ENCODE results near the gene C16orf78. TPM values are rescaled to one million over a fixed set of nuclear protein-coding genes. Genes with fewer than 3 reads are reported as not detected.

C16orf78 gene
- total RNA-seq, 1 experiment from 2014 or later, result not detected

DNA sequence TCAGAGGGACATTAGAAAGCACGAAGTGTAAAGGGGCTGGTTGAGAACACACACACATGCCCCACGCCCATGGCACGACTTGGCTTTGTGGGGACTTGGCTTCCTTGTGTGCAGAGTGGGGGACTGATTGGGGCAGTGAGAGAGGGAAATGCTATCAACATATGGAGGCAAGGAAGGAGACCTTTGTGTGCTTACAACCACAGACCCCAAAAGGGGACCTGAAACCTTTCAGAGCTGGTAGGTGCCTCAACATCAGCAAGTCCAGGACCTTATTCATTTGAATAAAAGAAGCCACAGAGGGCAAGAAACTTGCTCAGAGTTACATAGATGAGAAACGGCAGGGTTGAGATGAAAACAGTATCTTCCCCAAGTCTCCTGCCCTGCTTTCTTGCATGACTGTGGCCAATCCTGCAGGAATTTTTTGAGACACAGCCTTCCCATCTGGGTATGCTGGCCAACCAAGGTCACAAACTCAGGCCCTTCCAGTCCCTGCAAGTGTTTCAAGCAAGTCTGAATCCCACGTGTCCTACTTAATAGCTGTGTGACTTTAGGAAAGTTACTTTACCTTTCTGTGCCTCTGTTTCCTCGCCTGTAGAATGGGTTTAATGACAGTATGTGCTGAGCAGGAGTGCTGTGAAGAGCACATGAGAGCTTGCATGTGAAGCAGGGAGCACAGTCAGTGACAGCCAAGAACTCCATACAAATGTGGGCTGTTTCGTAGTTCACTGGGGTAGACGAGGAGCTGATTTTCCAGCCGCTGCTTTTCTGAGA is 26.2 kb downstream of the C16orf78 start:
- no peaks in the 10 kb centered on the region; the same call in 1 of the 2 replicates for H4K20me1 ChIP-seq (ENCODE audit: insufficient read depth)
- POLR2A ChIA-PET (ENCODE audit: unreplicated experiment), result no interaction called here
- no peak overlapping the region for H3K4me2 ChIP-seq
- no peak overlapping the region for H2AFZ ChIP-seq
- intact Hi-C loops (cut with micrococcal nuclease; ENCODE audit: unreplicated experiment), result no loop called here
- no TSS peak for BruUV-seq (replicated peaks)
- no peak overlapping the region for H3K27ac ChIP-seq
- no peaks in the 10 kb centered on the region for H3K9me3 ChIP-seq (ENCODE audit: insufficient read depth, low read depth)
- H3F3A ChIP-seq (ENCODE audit: insufficient read depth, low read depth), result no peaks in the 10 kb centered on the region
- H3K4me1 ChIP-seq (replicated peaks; ENCODE audit: insufficient read depth), result no peaks in the 10 kb centered on the region
- H3K9me2 ChIP-seq (ENCODE audit: insufficient read depth), result no peaks in the 10 kb centered on the region
- DNase-seq, result no peak
- H3K4me3 ChIP-seq, result no peak overlapping the region
- no peaks in the 10 kb centered on the region for H3K36me3 ChIP-seq (ENCODE audit: low read depth)
- TF ChIP-seq, protein P1, sequence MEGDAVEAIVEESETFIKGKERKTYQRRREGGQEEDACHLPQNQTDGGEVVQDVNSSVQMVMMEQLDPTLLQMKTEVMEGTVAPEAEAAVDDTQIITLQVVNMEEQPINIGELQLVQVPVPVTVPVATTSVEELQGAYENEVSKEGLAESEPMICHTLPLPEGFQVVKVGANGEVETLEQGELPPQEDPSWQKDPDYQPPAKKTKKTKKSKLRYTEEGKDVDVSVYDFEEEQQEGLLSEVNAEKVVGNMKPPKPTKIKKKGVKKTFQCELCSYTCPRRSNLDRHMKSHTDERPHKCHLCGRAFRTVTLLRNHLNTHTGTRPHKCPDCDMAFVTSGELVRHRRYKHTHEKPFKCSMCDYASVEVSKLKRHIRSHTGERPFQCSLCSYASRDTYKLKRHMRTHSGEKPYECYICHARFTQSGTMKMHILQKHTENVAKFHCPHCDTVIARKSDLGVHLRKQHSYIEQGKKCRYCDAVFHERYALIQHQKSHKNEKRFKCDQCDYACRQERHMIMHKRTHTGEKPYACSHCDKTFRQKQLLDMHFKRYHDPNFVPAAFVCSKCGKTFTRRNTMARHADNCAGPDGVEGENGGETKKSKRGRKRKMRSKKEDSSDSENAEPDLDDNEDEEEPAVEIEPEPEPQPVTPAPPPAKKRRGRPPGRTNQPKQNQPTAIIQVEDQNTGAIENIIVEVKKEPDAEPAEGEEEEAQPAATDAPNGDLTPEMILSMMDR (conservative IDR thresholded peaks at IDR 0.05), result no peak
- no peak for TF ChIP-seq EZH2 (IDR thresholded peaks at IDR 0.05; ENCODE audit: low read depth)
- CTCF ChIA-PET, result no interaction called here
- H3K27me3 ChIP-seq (ENCODE audit: insufficient read depth, low read depth), result peaks cover 39% of the 10 kb centered on the region
- H3K79me2 ChIP-seq (ENCODE audit: low read depth), result no peaks in the 10 kb centered on the region

- H3K4me3 ChIP-seq, result no peak overlapping the region
- no peak overlapping the region for H3K4me2 ChIP-seq
- no peaks in the 10 kb centered on the region for H3F3A ChIP-seq (ENCODE audit: insufficient read depth, low read depth)
- no peak overlapping the region for H2AFZ ChIP-seq
- TF ChIP-seq EZH2 (IDR thresholded peaks at IDR 0.05; ENCODE audit: low read depth), result no peak
- TF ChIP-seq, protein P1 (conservative IDR thresholded peaks at IDR 0.05), result no peak
- intact Hi-C loops (cut with micrococcal nuclease; ENCODE audit: unreplicated experiment), result no loop called here
- H3K4me1 ChIP-seq (replicated peaks; ENCODE audit: insufficient read depth), result no peaks in the 10 kb centered on the region
- no TSS peak for BruUV-seq (replicated peaks)
- peaks cover 39% of the 10 kb centered on the region for H3K27me3 ChIP-seq (ENCODE audit: insufficient read depth, low read depth)
- H3K9me3 ChIP-seq (ENCODE audit: insufficient read depth, low read depth), result no peaks in the 10 kb centered on the region
- no peaks in the 10 kb centered on the region for H3K79me2 ChIP-seq (ENCODE audit: low read depth)
- CTCF ChIA-PET, result no interaction called here
- POLR2A ChIA-PET (ENCODE audit: unreplicated experiment), result no interaction called here
- H3K36me3 ChIP-seq (ENCODE audit: low read depth), result no peaks in the 10 kb centered on the region
- H4K20me1 ChIP-seq (ENCODE audit: insufficient read depth), result no peaks in the 10 kb centered on the region; the same call in 1 of the 2 replicates
- H3K9me2 ChIP-seq (ENCODE audit: insufficient read depth), result no peaks in the 10 kb centered on the region
- no peak overlapping the region for H3K27ac ChIP-seq
- no peak for DNase-seq
Measured at GRCh38 chr16:49400611-49401010, 27.0 kb downstream of the C16orf78 start.

DNA sequence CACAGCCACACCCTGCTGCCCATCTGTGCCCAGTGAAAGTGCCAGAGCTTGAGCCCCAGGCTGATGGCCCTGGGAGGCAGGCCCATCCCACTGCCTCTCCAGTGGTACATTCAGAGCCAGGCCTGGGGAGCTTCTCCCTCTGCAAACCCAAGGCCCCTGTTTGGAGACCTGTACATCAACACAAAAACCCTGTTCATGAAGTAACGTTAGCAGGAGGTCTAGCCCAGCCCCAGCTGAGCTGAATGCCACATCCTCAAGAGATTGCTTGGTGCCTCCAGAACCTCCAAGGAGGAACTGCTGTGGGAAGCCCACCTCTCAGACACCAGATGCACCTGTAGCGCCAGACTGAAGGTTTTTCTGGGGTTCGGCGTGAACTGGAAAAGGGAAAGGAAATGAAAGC is 31.5 kb downstream of the C16orf78 start:
- Histone ChIP-seq H3K27me3 (ENCODE audit: insufficient read depth, low read depth) (peaks cover 17% of the 10 kb centered on the region; the same call in 1 of the 2 replicates), H3K9me3 (ENCODE audit: insufficient read depth, low read depth) (no peaks in the 10 kb centered on the region), H3K4me2 (no peak overlapping the region), H2AFZ (no peak overlapping the region), H3K27ac (no peak overlapping the region), H3K4me1 (replicated peaks; ENCODE audit: insufficient read depth) (no peaks in the 10 kb centered on the region), H4K20me1 (ENCODE audit: insufficient read depth) (no peaks in the 10 kb centered on the region; the same call in 1 of the 2 replicates), H3K9me2 (ENCODE audit: insufficient read depth) (no peaks in the 10 kb centered on the region), H3K36me3 (ENCODE audit: low read depth) (no peaks in the 10 kb centered on the region), H3K79me2 (ENCODE audit: low read depth) (no peaks in the 10 kb centered on the region), H3F3A (ENCODE audit: insufficient read depth, low read depth) (no peaks in the 10 kb centered on the region), H3K4me3 (no peak overlapping the region)
- TF ChIP-seq, protein P1 (conservative IDR thresholded peaks at IDR 0.05), result no peak
- TF ChIP-seq EZH2 (IDR thresholded peaks at IDR 0.05; ENCODE audit: low read depth), result no peak
- ChIA-PET CTCF (no interaction called here), POLR2A (ENCODE audit: unreplicated experiment) (no interaction called here)
- intact Hi-C loops (cut with micrococcal nuclease; ENCODE audit: unreplicated experiment), result loop anchor here (5.0 kb wide), 1 partner anchor 517 kb away; no protein-coding TSS in a partner anchor
- no TSS peak for BruUV-seq (replicated peaks)
- DNase-seq, result no peak

Data from PC-9 (cell line).